Stimulated activated CD4-positive, alpha-beta T cell treated with anti-CD3 and anti-CD28 coated beads, Interleukin-15, amount 100 ng/mL, for 24 hours (primary cell): ENCODE measurements around the gene NOL9.
"Not testable (repeated sequence)": the region's sequence is repeated elsewhere in the genome, so short reads cannot be mapped to it uniquely, and the experiment has no call there.

Experiments used
- DNase-seq: peaks from one replicate; pipeline ENCODE4 v3.0.0-alpha.2; 2020

The NOL9 gene

GRCh38 chr1:6554031-6554906 is at the start of gene NOL9:
TSS of gene NOL9 (minus strand) at chr1:6554513. CDS start at chr1:6554502, 11 bp downstream.
- peak; percentile 96 for DNase-seq

GRCh38 chr1:6603238-6603914 is 49.1 kb upstream of the NOL9 start:
- DNase-seq = peak; percentile 69

- peak; percentile 93 for DNase-seq
Measured at GRCh38 chr1:6602669-6603237, 48.4 kb upstream of the NOL9 start, which contains the start of gene KLHL21. TSS of gene KLHL21 (minus strand) at chr1:6602869. CDS start at chr1:6602817, 52 bp downstream.

GRCh38 chr1:6601923-6602668 is 47.8 kb upstream of the NOL9 start:
- peak; percentile 54 for DNase-seq

DNA sequence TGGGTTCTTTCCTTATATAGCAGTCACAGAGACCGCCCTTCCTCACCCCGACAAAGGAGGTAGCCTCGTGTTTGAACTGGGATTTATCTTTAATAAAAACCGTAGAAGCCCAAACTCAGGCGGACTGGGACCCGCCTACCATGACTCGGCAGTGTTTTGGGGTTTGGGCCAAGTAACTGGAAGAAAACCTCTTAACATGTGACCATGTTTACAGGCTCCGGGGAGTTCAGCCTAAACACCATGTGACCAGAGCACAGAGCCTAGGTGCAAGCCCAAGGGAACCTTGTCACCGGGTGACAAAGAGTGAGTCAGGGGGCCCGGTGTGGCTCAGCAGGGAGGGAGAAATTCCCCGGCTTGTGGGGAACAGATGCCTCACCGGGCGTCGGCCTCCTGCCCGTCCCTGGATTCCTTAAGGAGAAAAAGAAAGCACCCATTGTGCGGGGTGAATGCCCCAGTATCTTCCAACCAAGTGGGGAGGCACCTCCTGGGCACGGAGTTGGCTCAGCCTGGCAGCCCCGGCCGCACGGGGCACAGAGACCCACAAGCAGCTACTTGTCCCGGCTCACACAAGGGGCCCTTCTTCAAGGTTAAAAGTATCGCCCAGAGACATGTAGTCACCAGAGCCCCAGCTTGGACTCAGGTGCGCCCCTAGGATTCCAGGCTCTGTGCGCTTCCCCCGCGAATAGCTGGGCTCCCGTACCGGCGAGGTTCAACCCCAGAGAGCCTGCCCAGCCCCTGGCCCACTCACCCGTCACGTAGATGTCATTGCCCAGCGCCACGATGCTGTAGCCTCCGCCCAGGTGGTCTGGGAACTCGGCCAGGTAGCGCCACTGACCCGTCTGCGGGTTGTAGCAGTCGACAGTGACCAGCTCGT is 47.0 kb upstream of the NOL9 start:
- peak; percentile 91 for DNase-seq

DNA sequence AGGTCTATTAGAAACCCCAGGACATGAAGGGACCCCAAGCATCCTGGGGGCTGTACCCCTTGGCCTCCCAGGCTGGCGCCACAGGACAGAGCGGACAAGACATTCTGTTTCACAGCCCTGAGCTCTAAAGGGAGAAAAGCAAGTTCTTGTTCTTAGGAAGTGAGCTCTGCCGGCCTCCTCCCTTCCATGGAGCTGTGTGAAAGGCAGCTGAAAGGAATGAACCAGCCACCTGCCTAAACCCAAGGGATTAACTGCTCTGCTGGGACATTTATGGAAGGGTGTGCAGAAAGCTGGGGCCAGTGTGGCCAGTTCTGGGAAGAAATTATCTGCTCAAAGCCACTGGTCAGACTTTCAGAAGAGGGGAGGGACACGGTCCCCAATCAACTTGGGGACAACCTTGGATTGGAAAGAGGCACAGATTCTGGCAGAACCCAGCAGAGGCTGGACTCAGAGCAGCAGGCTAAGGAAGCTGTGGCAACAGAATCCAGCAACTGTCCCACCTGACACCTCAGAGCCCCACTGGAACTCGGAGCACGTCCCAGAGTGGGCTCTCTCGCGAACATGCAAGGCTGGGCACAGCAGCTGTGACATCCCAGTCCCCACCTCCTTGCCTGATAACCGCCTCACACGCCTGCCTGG is 46.2 kb upstream of the NOL9 start:
- no peak for DNase-seq

GRCh38 chr1:6599991-6600390 is 45.7 kb upstream of the NOL9 start:
- DNase-seq = not testable (repeated sequence)

- DNase-seq = peak; percentile 73
Measured at GRCh38 chr1:6599141-6599975, 45.0 kb upstream of the NOL9 start.

- no peak for DNase-seq
Measured at GRCh38 chr1:6597777-6598131, 43.4 kb upstream of the NOL9 start.

- DNase-seq = no peak
Measured at GRCh38 chr1:6596886-6597776, 42.8 kb upstream of the NOL9 start.

DNA sequence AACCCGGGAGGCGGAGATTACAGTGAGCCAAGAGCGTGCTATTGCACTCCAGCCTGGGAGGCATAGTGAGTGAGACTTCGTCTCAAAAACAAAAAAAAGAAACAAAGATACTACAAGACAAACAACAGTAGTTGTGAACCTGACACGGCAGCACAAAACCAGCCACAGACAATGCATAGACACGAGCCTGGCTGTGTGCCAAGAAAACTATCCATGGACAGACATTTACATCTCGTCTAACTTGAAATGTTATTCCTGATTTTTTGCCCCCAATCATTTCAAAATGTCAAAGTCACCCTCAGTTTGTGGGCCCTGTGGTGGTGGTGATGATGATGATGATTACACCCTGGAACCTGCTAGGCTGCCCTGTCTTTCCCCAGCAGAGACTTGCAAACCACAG is 42.0 kb upstream of the NOL9 start:
- no peak for DNase-seq

DNA sequence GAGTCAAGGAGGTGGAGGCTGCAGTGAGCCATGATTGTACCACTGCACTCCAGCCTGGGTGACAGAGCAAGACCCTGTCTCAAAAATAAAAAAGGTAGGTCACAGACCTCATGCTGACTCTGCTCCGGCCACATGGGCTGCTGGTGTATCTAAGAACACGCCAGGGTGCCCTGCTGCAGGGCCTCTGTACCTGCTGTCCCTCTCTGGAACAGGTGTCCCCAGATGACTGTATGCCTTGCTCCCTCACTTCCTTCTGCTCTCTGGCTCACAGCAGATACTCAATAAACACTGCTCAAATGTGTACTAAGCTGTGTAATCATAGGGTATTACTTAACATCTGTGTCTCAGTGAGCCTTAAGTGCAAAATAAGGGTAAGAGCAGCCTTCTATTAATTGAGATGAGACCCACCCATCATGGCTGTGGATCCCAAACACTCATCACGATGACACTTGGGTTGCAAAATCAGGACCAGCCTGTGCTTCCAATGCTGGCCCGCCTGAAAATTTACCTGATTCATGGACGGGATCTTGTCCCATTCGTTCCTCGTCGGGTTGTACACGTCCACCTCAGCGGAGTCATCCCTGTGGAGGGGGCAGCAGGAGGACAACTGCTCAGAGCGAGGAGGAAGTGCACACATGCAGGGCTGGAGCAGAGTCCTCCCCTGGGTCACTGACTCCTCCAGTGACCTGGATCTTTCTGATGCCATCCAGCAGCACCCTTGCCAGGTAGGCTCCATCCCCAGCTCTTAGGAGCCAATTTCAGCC is 40.8 kb upstream of the NOL9 start:
- DNase-seq = no peak

DNA sequence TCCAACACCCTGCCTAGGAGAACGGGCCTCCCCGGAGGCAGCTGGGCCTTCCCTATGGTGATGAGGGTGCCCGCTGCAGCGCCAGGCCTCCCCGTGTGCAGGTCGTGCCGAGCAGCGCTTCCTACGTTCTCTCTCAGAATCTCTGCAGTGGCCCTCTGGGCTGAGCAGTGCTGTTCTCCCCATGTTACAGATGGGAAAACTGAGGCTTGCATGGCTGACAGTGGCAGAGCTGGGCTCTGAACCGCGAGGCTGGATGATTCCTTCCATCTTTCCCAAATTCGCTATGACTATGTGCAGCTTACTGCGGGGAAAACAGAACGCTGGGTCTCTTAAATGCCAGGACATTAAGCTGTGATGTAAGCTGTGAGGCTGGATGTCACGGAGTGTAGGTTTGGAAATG is 39.5 kb upstream of the NOL9 start:
- DNase-seq = no peak

DNA sequence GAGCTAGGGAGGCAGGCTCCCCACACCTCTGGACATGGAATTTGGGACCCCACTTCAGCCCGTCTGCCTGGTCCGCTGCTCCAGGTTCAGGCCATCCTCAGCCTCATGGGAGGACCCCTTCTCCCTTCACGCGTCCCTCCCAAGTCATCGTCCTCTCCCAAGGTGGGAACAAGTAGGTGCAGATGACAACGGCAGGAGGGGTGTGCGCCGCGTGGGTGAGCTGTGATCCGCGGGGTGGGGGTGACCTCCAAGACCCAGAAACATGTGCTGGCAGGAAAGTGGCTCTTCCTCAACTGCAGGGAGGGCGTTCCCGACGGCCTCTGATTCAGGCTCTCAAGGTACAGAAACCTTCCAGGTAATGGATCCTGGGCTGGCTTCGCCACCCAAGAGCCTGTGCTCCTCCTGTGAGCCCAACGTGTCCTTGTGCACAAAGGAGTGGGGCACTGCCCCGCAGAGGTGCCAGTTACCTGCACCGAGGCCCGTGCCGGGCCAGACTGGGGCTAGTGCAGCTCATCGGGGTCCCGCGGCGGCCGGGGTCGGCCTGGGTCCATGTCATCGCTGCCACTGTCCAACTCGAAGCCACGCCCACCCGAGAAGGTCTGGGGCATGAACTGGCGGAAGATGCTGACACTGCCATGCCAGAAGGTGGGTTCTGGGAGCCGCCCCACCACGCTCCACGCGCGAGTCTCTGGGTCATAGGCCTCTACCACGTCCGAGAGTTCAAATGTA is 38.7 kb upstream of the NOL9 start:
- DNase-seq = no peak

DNA sequence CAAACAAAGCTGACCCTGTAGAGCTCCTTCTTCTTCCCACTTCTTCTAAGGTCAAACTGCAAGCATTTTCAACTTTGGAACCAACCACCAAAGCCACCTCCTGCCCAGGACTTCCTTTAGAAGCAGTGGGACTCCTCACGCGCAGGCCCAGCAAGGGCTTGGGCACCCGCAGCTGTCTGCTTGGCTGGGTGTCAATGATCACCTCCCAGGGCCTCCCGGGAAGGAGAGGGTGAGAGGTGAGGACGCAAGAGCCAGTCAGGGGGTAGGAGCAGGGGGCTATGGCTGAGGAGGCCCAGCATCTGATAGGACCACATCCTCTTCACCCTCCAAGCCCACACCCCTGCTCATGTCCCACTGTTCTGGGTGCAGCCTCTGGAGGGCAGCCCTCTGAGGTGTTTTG is 38.1 kb upstream of the NOL9 start:
- DNase-seq = no peak

DNA sequence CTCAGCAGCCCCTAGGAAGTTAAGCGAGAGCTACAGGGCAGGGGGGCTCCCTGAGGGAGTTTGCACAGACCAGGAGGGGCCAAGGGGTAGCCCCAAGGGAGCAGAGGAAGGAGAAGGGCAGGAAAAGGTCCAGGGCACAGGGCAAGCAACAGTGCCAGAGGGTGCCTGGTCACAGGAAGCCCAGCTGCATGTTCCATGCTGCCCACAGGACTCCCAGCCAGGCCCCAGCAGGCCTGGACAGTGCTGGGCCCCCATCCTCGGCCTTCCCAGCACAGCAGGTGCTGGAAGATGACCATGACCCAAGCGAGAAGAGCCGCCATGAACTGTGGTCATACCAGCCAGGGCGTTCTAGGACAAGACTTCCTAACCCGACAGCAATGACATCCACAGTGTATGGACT is 37.3 kb upstream of the NOL9 start:
- no peak for DNase-seq

DNA sequence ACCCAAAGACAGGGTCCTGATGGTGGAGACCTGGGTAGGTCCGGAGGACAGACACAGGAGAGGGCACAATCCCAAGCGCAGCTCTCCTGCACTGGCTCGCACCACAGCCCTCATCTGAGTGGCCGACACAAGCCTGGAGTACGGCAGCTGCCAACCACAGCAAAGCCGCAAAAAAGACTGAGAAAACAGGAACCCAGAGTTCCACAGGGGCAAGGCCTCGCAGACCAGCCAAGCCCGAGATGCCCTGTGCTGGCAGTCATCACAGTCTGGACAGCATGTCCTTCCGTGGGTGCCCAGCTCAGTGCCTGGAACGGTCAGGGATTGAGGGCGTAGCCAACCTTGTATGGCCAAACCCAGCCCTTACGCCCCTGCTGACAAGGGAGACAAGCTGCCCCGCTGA is 36.9 kb upstream of the NOL9 start:
- DNase-seq = no peak

- no peak for DNase-seq
Measured at GRCh38 chr1:6590046-6590445, 35.7 kb upstream of the NOL9 start.
